GM21717 (cell line): ENCODE data around the gene IER3.

ENCODE experiments used
- ATAC-seq: cut with Tn5 transposase; IDR thresholded peaks from one replicate; pipeline ENCODE4 v1.9.1; 2021; ENCODE audit warnings: mild to moderate bottlenecking, moderate library complexity; ENCODE audit not compliant: unreplicated experiment

IER3 gene, protein sequence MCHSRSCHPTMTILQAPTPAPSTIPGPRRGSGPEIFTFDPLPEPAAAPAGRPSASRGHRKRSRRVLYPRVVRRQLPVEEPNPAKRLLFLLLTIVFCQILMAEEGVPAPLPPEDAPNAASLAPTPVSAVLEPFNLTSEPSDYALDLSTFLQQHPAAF

GRCh38 chr6:30744054-30744805 lies at the start of gene IER3:
Gene IER3 (minus strand): TSS chr6:30744547. CDS start chr6:30744518, 29 bp downstream.
- ATAC-seq = no peak

DNA sequence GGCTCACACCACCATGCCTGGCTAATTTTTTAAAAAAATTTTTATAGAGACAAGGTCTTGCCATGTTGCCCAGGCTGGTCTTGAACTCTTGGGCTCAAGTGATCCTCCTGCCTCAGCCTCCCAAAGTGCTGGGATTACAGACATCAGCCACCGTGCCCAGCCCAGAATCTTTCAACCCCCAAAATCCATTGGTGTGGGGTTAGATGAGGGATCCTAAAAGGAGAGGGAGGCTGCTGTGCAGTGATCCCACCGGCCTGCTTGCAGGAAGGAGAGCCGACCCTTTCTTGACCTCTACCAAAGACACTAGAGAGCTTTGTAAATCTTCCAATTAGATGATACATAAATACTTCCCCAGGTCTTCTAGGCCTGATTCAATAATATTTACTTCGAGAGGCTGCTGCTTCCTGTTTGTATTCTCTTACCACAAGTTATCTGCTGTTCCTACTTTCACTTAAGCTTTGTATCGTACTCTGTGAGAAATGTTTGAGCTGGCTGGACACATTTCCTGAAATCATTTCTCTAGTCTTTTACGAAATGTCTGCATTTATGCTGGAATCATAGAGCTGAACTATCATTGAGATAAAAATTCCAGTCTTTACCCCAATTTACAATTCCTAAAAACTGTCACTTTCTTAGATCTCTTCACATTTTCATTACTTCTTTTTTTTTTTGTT lies 49.3 kb upstream of the IER3 start:
- ATAC-seq = no peak

DNA sequence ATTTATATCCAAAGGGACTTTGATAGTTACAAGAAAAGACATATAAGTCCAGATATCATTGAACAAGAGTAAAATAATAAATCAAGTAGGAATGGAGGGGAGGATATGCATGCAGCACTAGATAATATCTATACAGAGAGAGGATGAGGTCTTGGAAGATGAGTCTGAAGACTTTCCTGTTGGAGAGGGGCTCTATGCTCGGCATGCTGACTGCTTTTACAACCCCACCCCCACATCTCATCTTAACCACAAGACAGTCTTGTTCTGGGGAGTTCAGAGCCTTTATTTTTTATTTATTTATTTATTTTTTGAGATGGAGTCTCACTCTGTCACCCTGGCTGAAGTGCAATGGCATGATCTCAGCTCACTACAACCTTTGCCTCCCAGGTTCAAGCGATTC lies 48.4 kb upstream of the IER3 start:
- no peak for ATAC-seq

DNA sequence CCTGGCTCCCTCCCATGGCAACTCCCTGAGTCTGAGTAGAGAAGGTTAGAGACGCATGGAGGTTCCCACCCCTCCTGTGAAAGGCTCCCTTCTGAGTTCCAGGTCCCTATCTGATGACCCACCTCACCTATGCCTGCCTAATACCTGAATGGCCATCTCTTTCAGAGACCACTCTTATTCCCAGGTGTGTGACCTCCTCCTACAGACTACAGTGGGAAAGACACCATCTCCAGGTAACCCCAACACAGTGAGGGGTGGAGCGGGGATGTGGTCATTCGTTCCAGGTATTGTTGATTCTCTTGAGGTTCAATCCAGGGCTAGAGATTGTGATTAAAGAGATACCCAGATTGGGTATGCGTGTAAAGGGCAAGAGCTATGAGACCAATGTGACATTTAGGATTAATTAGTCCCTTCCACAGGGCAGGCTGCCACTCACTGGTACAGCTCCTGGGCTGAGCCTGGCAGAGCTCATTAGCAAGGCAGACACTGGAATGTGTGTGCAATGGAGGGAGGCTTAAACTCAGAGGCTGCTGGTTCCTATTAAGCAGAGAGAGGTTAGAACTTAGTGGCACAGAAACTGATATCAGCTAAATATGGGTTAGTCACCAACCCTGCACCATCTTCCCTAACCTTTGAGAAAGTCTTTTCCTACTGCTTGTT lies 46.5 kb upstream of the IER3 start:
- no peak for ATAC-seq

- ATAC-seq = no peak
Observed at GRCh38 chr6:30789606-30790005, 45.3 kb upstream of the IER3 start.

DNA sequence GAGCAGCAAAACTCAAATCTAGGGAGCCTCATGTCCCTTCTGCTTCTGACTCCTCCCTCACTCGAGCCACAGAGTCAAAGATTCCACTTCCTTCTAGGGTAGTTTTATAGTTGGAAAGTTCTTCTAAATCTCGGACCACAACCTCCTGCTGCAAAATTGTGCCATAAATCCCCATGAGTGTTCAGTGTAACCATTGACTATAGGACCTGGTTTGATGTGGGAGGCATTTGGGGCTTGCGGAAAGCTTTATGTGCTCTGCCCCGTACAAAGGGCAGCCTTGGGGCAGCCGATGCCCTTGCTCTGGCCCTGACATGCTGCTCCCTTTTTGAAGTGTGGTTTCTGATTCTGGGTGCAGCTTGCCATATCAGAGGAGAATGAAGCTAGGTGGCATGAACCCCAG lies 43.6 kb upstream of the IER3 start:
- ATAC-seq = no peak

DNA sequence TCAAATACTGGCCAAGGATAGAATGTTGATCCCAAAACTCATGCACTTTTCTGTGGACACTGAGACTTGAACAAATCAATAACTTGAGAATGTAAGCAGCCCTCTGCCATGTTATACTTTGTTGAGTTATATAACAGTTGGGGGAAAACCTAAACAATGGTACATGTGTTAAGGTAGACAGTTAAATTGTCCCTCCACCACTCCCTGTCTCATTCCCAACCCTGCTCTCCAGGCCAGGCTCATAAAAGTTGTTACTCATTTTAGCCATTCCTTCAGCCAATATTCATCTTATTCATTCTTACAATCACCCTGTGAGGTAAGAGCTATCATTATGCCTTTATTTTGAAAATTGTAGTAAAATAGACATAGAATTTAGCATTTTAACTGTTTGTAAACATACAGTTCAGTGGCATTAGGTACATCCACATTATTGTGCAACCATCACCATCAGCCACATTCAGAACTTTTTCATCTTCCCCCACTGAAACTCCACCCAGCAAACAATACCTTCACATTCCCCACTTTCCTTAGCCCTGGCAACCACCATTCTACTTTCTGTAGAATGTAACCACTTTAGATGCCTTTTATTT lies 38.2 kb upstream of the IER3 start:
- no peak for ATAC-seq

- ATAC-seq = no peak
Observed at GRCh38 chr6:30781743-30782424, 37.5 kb upstream of the IER3 start.

DNA sequence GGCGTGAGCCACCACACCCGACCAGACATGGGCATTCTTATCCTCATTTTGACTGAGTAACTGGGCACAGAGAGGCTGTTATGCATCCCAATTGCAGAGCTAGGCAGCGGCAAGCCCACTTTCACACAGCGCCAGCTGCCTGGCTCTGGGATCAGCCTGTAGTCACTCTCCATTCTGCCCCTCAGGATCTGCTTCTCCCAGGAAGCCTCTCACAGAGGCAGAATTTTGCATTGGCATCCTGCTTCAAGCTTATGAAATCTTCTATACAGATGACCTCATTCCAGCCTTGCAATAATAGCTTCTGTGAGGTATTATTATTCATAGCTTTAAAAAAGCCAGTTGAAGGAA lies 37.0 kb upstream of the IER3 start:
- ATAC-seq = no peak

DNA sequence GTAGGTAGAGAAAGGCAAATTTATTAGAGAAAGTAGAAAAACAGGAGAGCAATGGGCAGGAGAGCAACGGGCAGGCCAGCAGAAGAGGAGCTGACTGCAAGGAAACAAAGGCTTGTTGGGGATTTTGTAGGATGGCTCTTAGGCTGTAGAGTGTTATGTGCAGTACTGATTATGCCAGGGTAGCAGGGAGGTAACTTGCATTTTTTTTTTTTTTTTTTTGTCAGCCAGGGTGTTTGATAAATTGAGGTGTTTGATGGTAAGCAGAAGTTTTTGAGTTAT lies 36.2 kb upstream of the IER3 start:
- no peak for ATAC-seq

- ATAC-seq = no peak
Observed at GRCh38 chr6:30779850-30780641, 35.7 kb upstream of the IER3 start.

DNA sequence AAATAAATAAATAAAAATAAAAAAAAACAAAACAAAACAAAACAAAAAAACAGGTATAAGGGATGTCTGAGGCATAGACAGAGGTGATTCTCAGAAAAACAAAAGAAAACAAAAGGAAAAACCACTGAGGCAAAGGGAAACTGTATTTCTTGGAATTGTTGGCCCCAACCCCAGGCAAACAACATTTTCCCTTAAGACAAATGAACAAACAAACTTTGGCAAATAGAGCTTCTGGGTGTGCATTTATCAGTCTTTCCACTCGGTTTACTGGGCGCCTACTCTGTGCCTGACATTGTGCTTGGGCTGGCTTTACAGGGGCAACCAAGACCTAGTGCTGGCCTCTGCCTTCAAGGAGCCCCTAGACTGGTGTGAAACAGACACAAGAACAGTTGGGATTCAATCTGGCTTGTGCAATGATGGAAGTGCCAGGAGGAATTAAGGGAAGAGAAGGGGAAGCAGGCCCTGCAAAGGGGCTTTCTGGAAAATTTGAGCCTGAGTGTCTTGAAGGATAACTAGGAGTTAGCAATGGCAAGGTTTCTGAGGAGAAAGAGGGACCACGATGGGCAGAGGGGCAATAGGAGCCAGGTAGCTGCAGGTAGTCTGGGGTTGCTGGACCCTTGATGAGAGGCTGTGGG lies 33.8 kb upstream of the IER3 start:
- ATAC-seq = no peak

- no peak for ATAC-seq
Observed at GRCh38 chr6:30777155-30777485, 32.8 kb upstream of the IER3 start.

DNA sequence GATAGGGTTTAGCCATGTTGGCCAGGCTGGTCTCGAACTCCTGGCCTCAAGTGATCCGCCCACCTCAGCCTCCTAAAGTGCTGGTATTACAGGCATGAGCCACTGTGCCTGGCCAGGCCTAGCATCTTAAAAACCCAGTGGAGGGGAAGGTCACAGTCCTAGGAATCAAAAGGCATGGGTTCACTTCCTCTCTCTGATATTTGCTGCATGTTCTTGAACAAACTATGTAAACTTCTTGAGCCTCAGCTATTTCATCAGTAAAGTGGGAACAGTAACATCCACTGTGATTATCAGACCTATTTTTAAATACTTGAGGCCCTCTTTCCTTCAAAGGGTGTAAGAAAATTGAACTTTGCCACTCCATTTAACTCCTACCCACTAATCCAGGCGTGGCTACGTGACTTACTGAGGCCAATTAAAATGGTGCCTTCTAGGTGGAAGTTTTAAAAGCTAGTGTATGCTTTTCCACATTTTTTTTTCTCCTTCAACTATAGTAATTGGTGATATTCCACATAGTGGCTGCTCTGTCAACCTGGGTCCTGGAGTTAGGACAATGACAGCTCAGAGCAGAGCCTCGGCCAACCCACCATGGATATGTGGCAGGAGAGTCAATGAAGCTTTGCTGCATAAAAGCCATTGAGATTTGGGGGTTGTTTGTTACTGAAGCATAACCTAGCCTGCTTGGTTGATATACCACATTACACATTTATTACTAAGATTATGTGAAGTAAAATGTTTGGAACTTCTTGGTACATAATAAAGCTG lies 32.2 kb upstream of the IER3 start:
- no peak for ATAC-seq

DNA sequence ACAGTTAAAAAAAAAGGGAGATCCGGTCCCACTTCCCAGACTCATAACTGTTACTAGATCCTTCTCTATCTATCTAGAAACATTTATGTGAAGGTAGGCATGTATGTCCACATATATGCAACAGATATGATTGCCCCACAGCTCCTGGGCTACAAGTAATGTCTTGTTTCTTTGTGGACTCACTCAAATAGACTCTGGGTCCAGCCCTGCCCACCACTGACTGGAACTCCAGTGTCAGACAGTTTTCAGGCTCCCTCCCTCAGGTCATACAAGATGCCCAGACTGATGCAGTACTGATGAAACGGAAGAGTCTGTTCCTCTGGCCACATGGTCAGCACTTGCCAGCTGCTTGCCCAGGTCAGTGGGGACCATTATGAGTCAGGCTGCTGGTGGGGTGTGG lies 30.8 kb upstream of the IER3 start:
- ATAC-seq = no peak

DNA sequence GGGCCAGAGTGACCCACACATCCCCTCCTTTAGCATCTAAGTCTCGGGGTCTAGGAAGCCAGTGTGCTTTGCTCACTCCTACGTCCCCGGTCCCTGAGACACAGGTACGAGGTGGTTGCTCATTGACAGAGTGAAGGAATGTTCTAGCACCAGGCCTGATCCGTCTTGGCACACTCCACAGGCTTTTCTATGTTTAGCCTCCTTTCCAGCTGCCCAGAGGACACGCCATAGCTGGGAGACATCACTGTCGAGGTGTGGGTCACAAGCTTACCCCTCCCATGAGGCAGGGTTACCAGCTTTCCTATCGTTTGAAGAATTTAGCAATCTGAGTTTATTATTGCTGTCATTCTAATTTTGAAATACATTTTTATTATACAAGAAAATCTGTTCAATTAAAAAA lies 30.4 kb upstream of the IER3 start:
- ATAC-seq = no peak

DNA sequence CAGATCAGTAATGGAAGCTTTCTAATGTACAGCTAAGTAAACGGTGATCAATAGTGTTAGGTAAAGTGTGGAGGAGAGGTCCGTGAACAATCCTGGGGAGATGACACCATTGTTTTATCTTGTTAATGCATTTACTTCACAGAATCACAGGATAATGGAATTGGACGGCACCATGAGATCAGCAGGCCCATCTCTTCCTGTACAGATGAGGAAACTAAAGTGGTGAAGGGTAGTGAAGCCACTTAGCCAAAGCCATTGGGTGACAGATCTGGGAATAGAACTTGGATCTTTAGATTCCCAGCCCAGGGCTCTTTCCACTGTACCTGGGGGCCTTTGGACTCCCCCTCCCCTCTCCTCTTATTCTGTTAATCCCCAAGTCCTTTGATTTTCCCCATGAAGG lies 26.2 kb upstream of the IER3 start:
- ATAC-seq = no peak

DNA sequence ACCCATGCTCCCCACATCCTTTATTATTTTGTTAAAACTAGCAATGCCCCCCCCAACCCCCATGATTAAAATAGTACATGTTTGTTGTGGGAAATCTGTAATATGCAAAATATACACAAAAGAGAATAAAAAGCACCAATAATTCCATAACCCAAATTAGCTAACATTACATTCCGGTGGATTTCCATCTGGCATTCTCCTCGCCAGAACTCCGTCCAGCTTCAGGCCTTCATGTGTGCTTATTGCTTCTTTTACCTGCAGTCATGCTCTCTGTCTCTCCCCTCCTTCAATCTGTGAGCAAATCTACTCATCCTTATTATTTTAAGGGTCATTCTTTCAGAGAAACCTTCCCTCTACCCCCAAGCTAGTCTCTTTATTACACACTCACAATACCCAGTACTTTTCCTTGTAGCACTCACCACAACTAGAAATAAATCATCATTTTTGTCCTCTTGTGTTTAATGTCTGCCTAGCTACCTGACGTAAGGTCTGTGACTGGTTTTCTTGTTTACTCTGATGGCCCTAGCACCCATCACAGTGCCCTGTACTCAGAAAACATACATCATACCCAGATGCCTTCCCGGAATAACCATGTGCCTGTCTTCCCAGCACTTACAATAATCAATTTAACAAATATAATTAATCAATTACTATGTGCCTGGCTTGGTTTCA lies 25.6 kb upstream of the IER3 start:
- no peak for ATAC-seq
